Measurements from ENCODE around the gene CHML.

GRCh38 chr1:241606544-241606943 is 33.6 kb downstream of the CHML start:
- TF ChIP-seq TEAD4 (IDR thresholded peaks at IDR 0.05) (no peak), TAF1 (IDR thresholded peaks at IDR 0.05; ENCODE audit: low read depth) (no peak), MAX (IDR thresholded peaks at IDR 0.05) (no peak), EP300 (IDR thresholded peaks at IDR 0.05; ENCODE audit: borderline replicate concordance) (no peak), CREB1 (IDR thresholded peaks at IDR 0.05; ENCODE audit: low read depth) (no peak), EGR1 (IDR thresholded peaks at IDR 0.05) (no peak), YY1 (IDR thresholded peaks at IDR 0.05; ENCODE audit: low read depth) (no peak), REST (IDR thresholded peaks at IDR 0.05; ENCODE audit: low read depth) (no peak), TCF12 (IDR thresholded peaks at IDR 0.05; ENCODE audit: low read depth) (no peak), RAD21 (IDR thresholded peaks at IDR 0.05; ENCODE audit: low read depth) (no peak), FOXM1 (IDR thresholded peaks at IDR 0.05; ENCODE audit: borderline replicate concordance, low read depth) (no peak), CEBPB (IDR thresholded peaks at IDR 0.05) (no peak)

Data from Ishikawa (cell line).